NOMO-1 treated with dmso at 0.1 percent for 144 hours (cell line): Measurements from ENCODE around the gene MREG.

Source experiments
- DNase-seq: peaks from one replicate; lab custom pipeline; 2025; ENCODE audit not compliant: unreplicated experiment; lab: John Stamatoyannopoulos, UW

The MREG gene

DNA sequence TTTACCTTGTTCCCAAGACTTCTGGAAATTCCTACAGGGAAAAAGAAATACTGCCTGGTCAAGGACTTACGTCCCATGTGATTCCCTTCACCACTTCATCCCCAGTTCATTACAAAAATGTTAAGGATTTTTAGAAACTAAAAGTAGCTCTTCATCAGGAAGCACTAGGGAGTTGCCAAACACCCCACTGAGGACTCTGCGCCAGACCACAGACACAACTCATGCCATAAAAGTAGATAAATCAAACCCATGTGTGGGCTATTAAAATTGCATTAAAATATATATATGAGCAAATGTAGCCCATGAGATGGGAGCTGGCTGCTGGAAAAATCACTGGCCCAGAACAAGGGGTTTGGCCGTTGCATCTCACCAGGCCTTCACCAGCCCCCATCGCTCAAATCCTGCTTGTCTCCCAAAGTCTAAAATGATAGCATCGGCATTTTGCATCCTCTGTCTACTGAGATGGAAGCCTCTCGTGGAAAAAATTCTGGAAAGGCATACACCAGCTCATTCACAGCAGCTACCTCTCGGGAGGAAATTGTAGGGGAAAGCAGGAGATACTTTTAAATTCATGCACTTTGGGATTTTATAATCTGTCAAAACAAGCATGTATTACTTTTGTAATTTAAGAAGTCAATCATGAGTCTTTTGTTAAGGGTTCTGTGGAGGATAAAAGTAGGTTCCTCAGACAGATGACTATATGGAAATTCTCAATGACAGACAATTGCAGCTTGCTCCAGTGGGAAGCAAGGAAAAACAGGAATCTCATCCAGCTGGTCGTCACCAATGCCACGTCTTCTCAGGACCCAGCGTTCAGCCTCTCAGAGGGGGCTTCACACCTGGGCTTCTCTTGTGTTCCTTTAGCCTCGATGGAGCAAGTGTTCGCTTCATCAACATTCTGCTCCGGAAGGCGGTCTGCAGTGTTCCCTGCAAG, 113.9 kb downstream of the MREG start:
- DNase-seq, result peak; percentile 12

DNA sequence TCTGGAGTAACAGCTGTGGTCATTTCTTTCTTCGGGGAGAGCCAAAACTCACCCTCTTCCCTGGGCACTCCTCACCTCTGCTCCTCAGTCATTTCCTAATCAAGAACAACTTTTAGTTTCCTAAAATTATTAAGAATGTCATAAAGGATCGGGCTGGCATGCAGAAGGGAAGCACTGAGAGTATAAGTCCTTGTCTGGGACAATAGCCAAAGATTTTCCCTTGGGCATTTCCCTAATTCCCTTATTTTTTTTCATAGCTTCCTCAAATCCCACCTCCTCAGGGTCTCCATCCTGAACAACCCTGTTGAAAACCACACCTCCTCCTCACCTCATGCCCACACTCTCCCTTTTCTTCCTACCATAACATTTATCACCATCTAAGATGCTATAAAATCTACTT, 115.0 kb downstream of the MREG start:
- DNase-seq, result no peak

DNA sequence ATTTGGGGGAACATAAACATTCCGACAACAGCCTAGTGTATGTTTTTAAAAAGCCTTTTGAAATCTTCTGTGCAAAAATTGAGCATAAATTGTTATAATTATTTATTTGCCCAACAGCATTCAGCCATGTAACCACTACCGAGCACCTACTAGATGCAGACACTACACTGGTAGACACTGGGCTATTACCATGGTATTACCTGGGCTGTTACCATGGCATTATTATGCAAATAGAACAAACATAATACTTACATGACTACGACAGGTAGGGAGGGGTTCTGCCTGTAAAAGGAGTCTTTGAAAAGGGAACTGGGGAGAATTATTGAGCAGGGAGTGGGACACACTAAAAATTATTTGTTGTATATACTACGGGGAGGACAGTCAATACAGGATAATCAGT, 116.4 kb downstream of the MREG start:
- no peak for DNase-seq

DNA sequence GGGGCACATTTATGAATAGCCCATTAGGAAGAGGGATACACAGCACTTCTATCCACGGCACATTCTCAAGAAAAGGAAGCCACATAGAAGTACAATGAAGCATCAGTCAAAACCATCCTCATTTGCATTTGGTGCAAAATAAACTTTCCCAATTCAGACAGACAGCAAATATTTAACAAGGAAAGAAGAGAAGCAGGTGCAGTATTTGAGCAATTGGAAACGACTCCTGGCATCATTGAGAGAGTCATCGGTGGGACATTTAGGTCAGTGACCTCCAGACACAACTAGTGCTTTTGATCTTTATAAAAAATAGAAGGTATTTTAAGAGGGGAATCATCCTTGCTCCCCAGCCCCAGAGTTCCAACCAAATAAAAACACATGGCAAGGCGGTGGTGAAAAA, 118.0 kb downstream of the MREG start:
- DNase-seq, result no peak
